ENCODE measurements around the gene YDJC.
"Not testable (repeated sequence)": the region's sequence is repeated elsewhere in the genome, so short reads cannot be mapped to it uniquely, and the experiment has no call there.

YDJC gene

GRCh38 chr22:21611210-21611977 is 18.4 kb downstream of the YDJC start:
- DNase-seq (ENCODE audit: low read depth in 1 of 2, low spot score in 1 of 2) = no peak

DNA sequence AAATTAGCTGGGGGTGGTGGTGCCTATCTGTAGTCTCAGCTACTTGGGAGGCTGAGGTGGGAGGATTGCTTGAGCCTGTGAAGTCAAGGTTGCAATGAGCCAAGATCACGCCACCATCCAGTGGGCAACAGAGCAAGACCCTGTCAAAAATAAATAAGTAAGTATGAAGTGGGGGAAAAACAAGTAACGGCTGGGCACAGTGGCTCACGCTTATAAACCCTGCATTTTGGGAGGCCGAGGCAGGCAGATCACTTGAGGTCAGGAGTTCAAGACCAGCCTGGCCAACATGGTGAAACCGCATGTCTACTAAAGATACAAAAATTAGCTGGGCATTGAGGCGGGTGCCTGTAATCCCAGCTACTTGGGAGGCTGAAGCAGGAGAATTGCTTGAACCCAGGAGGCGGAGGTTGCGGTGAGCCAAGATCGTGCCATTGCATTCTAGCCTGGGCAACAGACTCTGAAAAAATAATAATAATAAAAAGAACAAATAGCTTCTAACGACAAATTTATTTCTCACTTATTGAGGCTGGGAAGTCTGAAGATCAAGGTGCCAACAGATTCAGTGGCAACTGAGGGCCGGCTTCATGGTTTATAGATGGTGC is 20.2 kb downstream of the YDJC start:
- DNase-seq (ENCODE audit: low read depth in 1 of 2, low spot score in 1 of 2) = not testable (repeated sequence)

GRCh38 chr22:21606775-21607174 is 23.0 kb downstream of the YDJC start:
- no peak for DNase-seq (ENCODE audit: low read depth in 1 of 2, low spot score in 1 of 2)

GRCh38 chr22:21605887-21606564 is 23.8 kb downstream of the YDJC start:
- DNase-seq (ENCODE audit: low read depth in 1 of 2, low spot score in 1 of 2) = no peak

- DNase-seq (ENCODE audit: low read depth in 1 of 2, low spot score in 1 of 2) = no peak
These were observed 25.8 kb downstream of the YDJC start for GRCh38 chr22:21603973-21604372.

DNA sequence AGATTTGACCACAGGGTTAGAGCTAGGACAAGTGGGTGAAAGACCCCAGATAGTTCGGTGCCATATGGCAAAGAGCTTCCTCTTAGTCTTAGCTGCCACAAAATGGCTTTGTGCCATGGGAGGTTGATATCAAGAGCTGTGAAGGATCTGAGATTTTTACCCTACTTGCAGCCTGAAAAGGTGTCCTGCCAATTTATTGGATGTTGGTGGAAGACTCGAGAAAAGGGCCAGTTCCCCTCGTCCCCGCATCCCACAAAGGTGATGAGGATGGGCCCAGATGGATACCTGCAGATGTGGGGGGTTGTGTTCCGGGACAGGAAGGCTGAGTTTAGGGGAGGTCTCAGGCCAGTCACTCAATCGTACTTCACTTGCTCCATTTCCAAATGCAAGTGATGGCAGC is 27.2 kb downstream of the YDJC start:
- DNase-seq (ENCODE audit: low read depth in 1 of 2, low spot score in 1 of 2) = no peak

DNA sequence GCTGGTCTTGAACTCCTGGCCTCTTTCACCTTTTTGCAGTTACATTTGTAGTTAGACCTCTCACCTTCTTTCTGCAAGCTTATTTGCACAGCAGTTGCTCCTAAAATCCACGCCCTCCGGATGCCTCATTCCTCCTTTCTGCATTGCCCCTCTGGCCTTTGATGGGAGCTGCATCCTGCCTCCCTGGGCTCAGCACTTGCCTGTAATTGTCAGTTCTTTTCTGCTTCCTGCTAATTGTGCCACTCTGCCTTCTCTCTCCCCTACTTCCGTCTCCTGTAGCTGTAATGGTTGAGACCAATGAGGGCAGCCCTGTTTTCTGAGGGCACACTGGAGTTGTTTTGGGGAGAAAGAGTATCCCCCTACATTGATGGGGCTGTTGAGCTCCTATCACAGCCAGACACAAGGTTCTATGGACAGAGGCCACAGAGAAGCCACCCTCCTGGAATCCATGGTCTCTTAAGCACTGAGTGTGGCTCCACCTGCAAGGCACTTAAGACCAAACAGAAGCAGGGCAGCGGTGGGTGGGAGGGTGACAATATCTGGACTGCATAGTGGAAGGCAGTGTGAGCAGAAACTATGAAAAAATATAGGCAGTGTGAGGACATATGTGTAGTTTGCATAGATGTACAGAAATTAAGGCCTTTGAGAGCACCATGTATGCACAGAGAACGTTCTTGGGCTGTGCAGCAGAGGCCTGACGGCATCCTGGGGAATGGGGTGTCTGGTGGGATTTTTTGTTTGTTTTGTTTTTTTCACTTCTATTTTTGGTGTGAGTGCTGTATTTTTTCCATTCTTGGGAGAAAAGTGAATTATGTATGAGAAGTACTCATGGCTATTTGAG is 30.5 kb downstream of the YDJC start:
- DNase-seq (ENCODE audit: low read depth in 1 of 2, low spot score in 1 of 2) = no peak

DNA sequence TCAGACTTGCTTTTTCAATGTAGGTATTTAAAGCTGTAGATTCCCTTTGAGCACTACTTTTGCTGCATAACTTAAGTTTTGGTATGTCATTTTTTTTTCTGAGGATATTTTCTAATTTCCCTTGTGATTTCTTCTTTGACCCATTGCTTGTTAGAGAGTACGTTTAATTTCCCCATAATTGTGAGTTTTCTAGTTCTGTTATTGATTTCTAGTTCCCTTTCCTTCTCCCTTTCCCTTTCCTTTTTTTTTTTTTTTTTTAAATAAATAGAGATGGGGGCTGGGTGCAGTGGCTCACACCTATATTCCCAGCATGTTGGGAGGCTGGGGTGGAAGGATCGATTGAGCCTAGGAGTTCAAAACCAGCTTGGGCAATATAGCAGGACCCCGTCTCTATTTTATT is 31.5 kb downstream of the YDJC start:
- no peak for DNase-seq (ENCODE audit: low read depth in 1 of 2, low spot score in 1 of 2)

DNA sequence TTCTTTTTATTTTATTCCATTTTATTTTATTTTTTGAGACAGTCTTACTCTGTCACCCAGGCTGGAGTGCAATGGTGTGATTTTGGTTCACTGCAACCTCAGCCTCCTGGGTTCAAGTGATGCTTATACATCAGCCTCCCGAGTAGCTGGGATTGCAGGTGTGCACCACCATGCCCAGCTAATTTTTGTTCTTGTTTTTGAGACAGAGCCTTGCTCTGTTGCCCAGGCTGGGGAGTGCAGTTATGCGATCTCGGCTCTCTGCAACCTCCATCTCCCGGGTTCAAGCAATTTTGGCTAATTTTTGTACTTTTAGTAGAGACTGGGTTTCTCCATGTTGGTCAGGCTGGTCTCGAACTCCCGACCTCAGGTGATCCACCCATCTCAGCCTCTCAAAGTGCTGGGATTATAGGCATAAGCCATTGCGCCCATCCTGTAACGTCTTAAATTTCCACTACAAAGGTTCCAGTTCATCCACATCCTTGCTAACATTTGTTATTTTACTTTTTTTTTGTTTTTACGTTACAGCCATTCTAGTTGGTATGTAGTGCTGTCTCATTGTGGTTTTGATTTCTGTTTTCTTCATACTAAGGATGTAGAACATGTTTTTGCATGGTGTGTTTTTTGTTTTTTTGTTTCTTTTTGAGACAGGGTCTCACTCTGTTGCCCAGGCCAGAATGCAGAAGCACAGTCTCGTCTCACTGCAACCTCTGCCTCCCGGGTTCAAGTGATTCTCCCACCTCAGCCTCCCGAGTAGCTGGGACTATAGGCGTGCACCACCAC is 33.3 kb downstream of the YDJC start:
- DNase-seq (ENCODE audit: low read depth in 1 of 2, low spot score in 1 of 2) = not testable (repeated sequence)

GRCh38 chr22:21594865-21595452 is 34.9 kb downstream of the YDJC start:
- no peak for DNase-seq (ENCODE audit: low read depth in 1 of 2, low spot score in 1 of 2)

- no peak for DNase-seq (ENCODE audit: low read depth in 1 of 2, low spot score in 1 of 2)
These were observed 36.2 kb downstream of the YDJC start for GRCh38 chr22:21593406-21594232.

DNA sequence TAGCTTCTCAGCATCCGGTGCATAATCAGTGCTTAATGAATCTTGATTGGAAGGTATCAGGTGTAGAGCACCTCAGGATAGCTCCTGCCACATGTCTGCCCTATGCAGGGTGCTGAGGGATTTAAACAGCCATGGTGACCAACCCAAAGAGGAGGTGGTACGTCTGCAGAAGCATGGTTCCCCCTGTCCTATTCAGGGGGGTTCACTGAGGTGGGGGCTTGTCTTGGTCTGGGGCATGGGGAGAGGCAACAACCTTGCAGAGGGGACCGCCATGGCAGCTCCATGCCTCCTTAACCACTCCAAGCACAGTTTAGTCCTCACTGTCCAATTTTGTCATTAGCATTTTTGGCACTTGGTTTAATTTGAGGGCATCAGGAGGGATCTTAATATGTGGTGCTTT is 37.4 kb downstream of the YDJC start:
- DNase-seq (ENCODE audit: low read depth in 1 of 2, low spot score in 1 of 2) = no peak

DNA sequence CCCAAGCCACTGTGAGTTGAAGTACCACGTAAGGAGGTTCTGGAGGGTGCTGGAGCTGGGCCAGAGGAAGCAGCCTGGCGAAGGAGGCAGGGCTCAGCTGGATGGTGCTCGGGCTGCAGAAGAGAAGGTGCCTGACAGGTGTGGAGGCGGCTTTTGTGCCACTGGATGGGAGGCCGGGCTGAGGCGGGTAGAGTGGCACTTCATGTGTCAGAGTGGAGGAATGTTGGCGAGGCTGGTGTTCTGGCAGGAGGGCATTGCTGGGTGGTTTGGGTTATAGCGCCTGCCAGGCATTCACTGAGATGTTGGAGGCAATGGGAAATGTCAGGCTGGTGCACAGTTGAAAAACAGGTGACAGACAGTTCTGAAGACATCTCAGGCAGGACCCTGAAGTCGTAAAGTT is 38.1 kb downstream of the YDJC start:
- DNase-seq (ENCODE audit: low read depth in 1 of 2, low spot score in 1 of 2) = no peak

DNA sequence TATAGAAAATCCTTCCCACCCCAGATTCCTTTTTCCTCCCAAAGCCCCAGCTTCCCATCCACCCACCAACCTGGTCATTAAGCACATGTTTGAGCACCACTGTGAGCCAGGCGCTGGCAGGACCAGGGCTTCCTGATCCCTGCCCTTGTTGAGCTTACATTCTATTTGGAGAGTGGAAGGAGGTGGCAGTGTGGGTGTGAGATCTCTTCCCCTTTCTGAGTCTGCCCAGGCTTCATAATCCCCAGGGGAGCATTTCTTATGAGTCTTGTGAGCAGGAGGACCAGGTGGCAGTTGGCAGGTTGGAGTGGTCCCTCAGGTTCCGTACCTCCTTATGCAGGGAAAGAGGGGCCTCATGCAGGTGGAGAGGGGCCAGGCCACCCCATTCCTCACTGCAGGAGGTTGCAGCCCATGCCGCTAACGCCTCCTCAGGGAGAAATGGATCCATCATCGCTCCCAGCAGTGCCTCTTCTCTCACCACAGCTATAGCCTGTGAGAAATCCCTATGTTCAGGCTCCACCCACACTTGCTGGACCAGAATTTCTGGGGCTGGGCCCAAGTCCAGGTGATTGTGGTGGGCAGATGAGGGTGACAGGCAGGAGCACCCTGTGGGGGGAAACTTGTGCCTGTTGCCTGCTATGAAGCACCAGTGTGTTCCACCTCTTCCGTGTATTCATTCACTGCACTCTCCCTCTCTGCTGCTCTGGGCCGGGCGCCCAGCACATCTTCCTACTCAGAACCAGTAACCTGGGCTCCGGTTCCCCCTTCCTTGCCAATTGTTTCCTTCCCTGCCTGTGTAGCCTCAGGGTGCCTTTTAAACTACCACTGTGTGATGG is 38.8 kb downstream of the YDJC start:
- no peak for DNase-seq (ENCODE audit: low read depth in 1 of 2, low spot score in 1 of 2)

DNA sequence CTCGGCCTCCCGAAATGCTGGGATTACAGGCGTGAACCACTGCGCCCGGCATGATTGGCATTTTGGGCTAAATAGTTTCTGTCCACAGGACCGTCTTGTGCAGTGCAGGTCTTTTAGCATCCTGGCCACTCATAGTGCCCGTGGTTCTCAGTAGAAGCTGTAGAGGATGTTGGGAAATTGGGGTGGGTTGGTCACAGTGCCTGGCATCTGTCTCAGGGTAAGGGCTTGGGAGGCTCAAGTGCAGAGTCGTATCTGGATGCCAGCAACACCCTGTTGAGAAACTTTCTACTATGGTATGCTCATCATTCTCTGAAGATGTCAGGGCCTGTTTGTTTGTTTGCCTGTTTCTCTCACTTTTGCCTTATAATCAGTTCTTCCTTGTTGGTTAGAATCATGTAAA is 40.4 kb downstream of the YDJC start:
- no peak for DNase-seq (ENCODE audit: low read depth in 1 of 2, low spot score in 1 of 2)

GRCh38 chr22:21587803-21588611 is 41.8 kb downstream of the YDJC start:
- peak in 1 of 2 donors; percentile 10 for DNase-seq (ENCODE audit: low read depth in 1 of 2, low spot score in 1 of 2)

DNA sequence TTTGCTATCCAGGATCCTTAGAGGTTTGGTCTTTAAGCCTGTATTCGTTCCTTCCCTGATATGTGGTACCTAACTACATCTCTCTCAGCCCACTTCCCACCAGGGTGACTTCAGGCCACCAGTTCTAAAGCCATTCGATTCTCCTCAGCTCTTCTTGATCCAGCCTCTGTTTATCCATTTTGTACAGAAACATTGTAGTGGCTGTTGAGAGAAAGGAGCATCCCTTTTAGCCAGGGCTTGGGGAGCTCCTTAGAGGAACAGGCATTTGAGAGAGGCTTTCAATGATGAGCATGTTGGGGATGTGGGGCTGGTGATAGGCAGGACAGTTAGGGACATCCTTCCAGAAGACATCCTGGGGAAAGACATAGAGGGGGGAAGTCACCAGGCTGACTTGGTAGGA is 44.4 kb downstream of the YDJC start:
- DNase-seq (ENCODE audit: low read depth in 1 of 2, low spot score in 1 of 2) = no peak

Measured in activated T-helper 1 cell treated with anti-CD3 and anti-CD28 coated beads, Interleukin-2, amount 50 U/mL, for 16 hours (primary cell).